Bronchial epithelial cell (primary cell): ENCODE data around the gene USPL1. TPM values are rescaled to one million over a fixed set of nuclear protein-coding genes. Genes with fewer than 3 reads are reported as not detected.

Source experiments
- DNase-seq: peaks from one replicate; pipeline ENCODE4 v3.0.0-alpha.2; 2010; ENCODE audit warnings: low read depth
- FAIRE-seq: peaks from 2 replicates; lab custom pipeline; 2011; peaks lifted over from hg19 to GRCh38; lab: Jason Lieb, UNC
- H3K27me3 ChIP-seq: 2 replicates; pipeline ENCODE4 v1.5.1; 2011; ENCODE audit warnings: low read length; ENCODE audit not compliant: control insufficient read depth, insufficient read depth
- H3K36me3 ChIP-seq: 2 replicates; pipeline ENCODE4 v1.5.1; 2011; ENCODE audit warnings: low read length; ENCODE audit not compliant: control insufficient read depth, insufficient read depth
- H3K4me3 ChIP-seq: 2 replicates; pipeline ENCODE4 v1.5.1; 2011; ENCODE audit warnings: mild to moderate bottlenecking, low read depth, low read length, control low read depth
- CTCF ChIP-seq: IDR thresholded peaks from 2 replicates; pipeline ENCODE4 v1.5.1; 2011; ENCODE audit warnings: mild to moderate bottlenecking, moderate library complexity, low read length, control low read depth, inconsistent platforms; ENCODE audit not compliant: insufficient read depth, severe bottlenecking
- total RNA-seq: library from RNA; depleted of rRNA; stranded (reverse); fragments of >200 nt; gene quantifications from 2 replicates; pipeline ENCODE4 v1.2.1, GENCODE V29; 2014

The USPL1 gene
- total RNA-seq, 1 donor from 2014 or later: 20.0 TPM

- FAIRE-seq: no peak
- no peaks in the 10 kb centered on the region for H3K27me3 ChIP-seq
- TF ChIP-seq CTCF: no peak
- no peak overlapping the region for H3K4me3 ChIP-seq
- DNase-seq: no peak
- H3K36me3 ChIP-seq: no peaks in the 10 kb centered on the region
Measured at GRCh38 chr13:30692113-30692512, 74.4 kb downstream of the USPL1 start.

DNA sequence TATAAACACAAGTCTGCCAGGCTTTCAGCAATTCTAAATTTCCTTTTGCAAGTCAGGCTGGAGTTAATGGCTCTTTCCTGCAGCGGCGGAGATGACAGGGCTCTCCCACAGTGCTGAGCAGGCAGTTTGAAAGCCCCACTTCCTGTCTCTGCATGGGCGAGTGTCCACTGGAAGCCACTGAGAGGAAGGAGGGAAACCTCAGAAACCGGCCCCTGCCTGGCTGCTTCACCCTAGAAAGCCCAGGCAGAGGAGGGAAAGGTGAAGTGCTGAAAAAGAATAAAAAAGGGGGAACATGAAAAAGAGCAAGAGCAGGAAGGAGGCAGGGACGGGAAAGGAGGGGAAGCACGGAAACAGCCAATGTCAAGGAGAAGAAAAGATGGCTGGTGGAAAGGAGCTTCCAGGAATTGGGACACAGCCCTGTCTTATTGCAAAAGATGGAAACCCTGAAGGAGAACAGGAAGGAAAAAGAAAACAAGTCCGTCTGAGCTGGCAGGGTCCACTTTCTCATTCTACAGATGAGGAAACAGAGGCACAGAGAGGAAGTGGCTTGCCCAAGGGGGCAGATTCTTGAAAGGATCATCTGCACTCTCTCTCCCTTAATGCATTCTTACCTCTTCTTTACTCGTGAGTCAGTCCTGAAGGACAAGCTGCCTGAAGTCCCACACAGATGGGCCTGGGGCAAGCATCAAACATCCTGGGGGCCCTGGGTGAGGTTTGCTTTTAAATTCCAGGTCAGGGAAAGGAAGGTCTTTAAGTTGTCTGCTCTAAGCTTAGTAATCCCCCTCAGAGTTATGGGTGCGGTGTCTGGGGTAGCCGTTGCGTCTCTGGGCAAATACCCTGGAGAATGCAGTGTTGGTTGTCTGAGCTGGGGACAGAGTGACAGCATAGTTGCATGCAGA is 78.8 kb downstream of the USPL1 start:
- no peak overlapping the region for H3K4me3 ChIP-seq
- H3K36me3 ChIP-seq: no peaks in the 10 kb centered on the region
- H3K27me3 ChIP-seq: no peaks in the 10 kb centered on the region
- no peak for DNase-seq
- TF ChIP-seq CTCF: no peak
- FAIRE-seq: no peak

- TF ChIP-seq CTCF: no peak
- no peak for FAIRE-seq
Measured at GRCh38 chr13:30697177-30697953, 79.6 kb downstream of the USPL1 start.

DNA sequence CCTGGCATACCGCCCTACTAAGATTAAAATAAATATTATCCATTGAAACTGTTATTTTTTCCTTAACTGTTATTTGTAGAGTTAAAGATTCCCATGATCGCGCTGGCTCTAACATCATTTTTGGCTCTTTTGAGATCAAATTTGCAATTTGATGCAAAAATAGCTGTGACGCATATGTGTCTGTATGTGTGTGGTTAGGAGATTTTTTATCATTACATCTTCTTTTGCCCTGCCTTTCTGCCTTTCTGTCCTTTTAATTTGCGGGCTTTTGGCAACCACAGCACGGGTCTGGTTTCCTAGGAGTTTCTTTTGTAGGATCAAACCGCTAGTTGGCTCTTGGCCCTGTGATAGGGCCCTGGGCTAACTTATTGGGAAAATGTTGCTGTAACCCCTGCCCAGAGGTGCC is 80.3 kb downstream of the USPL1 start:
- Histone ChIP-seq H3K36me3 (no peaks in the 10 kb centered on the region), H3K27me3 (no peaks in the 10 kb centered on the region), H3K4me3 (no peak overlapping the region)
- no peak for TF ChIP-seq CTCF
- DNase-seq: no peak
- FAIRE-seq: no peak

More at GRCh38 chr13:30697177-30697953, 79.6 kb downstream of the USPL1 start:
- H3K36me3 ChIP-seq: no peaks in the 10 kb centered on the region
- DNase-seq: no peak
- no peak overlapping the region for H3K4me3 ChIP-seq
- H3K27me3 ChIP-seq: no peaks in the 10 kb centered on the region

GRCh38 chr13:30698488-30699005 is 80.8 kb downstream of the USPL1 start:
- TF ChIP-seq CTCF: no peak
- Histone ChIP-seq H3K36me3 (no peaks in the 10 kb centered on the region), H3K27me3 (no peaks in the 10 kb centered on the region), H3K4me3 (no peak overlapping the region)
- DNase-seq: no peak
- no peak for FAIRE-seq
